Measurements from ENCODE around the gene C16orf90. TPM values are rescaled to one million over a fixed set of nuclear protein-coding genes. Genes with fewer than 3 reads are reported as not detected.

Gene C16orf90
- total RNA-seq, 4 donors from 2014 or later = not detected

DNA sequence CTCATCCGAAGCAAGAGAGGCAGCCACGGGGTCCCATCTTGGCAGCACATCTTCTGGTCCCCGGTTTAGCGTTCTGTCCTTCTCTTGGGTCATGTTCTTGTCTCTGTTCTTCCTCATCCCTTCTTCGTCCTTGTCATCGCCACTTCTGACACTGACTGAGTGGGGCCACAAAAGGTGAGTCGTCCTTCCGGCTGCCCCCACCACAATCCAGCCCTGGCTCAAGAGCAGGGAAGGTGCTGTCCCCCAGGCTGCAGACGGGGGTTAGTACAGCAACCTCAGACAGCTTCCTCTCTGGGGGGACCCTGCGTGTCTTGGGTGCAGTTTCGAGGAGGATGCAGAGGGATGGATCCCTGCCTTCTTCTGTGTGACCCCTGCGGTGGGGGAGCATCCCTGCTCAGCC, 30.0 kb downstream of the C16orf90 start:
- TF ChIP-seq, protein P1, sequence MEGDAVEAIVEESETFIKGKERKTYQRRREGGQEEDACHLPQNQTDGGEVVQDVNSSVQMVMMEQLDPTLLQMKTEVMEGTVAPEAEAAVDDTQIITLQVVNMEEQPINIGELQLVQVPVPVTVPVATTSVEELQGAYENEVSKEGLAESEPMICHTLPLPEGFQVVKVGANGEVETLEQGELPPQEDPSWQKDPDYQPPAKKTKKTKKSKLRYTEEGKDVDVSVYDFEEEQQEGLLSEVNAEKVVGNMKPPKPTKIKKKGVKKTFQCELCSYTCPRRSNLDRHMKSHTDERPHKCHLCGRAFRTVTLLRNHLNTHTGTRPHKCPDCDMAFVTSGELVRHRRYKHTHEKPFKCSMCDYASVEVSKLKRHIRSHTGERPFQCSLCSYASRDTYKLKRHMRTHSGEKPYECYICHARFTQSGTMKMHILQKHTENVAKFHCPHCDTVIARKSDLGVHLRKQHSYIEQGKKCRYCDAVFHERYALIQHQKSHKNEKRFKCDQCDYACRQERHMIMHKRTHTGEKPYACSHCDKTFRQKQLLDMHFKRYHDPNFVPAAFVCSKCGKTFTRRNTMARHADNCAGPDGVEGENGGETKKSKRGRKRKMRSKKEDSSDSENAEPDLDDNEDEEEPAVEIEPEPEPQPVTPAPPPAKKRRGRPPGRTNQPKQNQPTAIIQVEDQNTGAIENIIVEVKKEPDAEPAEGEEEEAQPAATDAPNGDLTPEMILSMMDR (IDR thresholded peaks at IDR 0.05) = no peak
- no peak for DNase-seq (ENCODE audit: low spot score)

GRCh38 chr16:3461151-3461550, 34.1 kb downstream of the C16orf90 start:
- TF ChIP-seq, protein P1 (IDR thresholded peaks at IDR 0.05) = no peak
- ATAC-seq (ENCODE audit: low FRiP score) = no peak
- no peak for DNase-seq (ENCODE audit: low spot score)

More for the DNA sequence above, 30.0 kb downstream of the C16orf90 start:
- no peak for ATAC-seq (ENCODE audit: low FRiP score)

GRCh38 chr16:3460585-3460984, 34.7 kb downstream of the C16orf90 start:
- DNase-seq (ENCODE audit: low spot score) (no peak), ATAC-seq (ENCODE audit: low FRiP score) (no peak)
- TF ChIP-seq, protein P1 (IDR thresholded peaks at IDR 0.05) = no peak

DNA sequence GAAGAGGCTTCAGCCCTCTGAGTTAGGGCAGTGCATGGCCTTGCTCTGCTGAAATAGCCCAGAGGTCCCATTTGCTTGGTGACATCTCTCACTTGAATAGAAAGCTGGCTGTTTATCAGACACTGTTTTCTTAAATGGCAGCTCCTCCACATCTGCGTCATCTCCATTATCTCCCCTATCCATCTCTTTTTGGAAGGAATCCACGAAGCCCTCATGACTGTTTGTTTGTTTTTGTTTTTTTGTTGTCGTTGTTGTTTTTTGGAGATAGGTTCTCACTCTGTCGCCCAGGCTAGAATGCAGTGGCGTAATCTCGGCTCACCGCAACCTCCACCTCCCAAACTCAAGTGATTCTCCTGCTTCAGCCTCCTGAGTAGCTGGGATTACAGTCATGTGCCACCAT, 35.2 kb downstream of the C16orf90 start:
- TF ChIP-seq, protein P1 (IDR thresholded peaks at IDR 0.05) = no peak
- ATAC-seq (ENCODE audit: low FRiP score) = no peak
- DNase-seq (ENCODE audit: low spot score) = no peak

DNA sequence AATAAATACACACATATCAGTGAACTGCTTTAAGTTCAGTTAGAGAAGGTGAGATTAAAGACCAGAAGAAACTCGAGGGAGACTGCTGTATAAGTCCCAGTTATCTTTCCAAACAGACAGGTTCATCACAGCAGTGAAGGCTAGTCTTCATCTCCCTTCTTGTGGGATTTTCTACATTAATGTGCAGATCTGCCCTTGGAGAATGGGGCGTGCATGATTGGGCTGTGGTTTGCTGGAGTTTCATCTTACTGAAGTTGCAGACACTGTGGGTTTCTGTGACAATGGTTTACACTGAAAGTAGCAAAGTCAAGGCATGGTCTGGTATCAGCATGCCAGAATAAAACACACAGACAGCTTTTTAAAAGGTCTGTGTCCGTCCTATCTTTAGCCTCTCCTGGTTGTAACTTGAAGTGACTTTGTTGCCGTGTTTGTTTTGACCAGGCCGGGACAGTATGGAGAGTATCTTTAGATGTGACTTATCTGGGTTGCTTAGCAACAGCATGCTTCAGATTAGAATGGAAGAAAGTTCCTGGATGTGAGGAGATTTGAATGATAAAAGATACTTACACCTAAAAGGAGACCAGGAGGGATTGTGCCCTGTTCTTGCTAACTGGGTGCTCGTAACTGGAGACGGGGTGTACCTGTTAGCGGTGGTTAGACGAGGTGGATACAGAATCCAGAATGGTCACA, 35.7 kb downstream of the C16orf90 start:
- TF ChIP-seq, protein P1 (IDR thresholded peaks at IDR 0.05) = no peak
- no peak for DNase-seq (ENCODE audit: low spot score)
- ATAC-seq (ENCODE audit: low FRiP score) = no peak

GRCh38 chr16:3458852-3459361, 36.4 kb downstream of the C16orf90 start:
- ATAC-seq (ENCODE audit: low FRiP score) = peak; percentile 30
- no peak for DNase-seq (ENCODE audit: low spot score)
- TF ChIP-seq, protein P1 (IDR thresholded peaks at IDR 0.05) = no peak

- DNase-seq (ENCODE audit: low spot score) (no peak), ATAC-seq (ENCODE audit: low FRiP score) (peak; percentile 12)
- TF ChIP-seq, protein P1 (IDR thresholded peaks at IDR 0.05) = no peak
These were observed 36.9 kb downstream of the C16orf90 start for GRCh38 chr16:3458278-3458851.
